GM12878 (cell line): ENCODE results near the gene DENND4C. TPM values are rescaled to one million over a fixed set of nuclear protein-coding genes. Genes with fewer than 3 reads are reported as not detected.

Experiments used
- ATAC-seq: fragments of 200-7000 bp; cut with Tn5 transposase; 3 replicates; pipeline ENCODE4 v1.9.1; 2020; ENCODE audit warnings: mild to moderate bottlenecking, moderate library complexity
- BruUV-seq: library from RNA; stranded (reverse); fragments of 400-500 nt; replicated peaks from 2 replicates; lab custom pipeline; 2021; lab: Mats Ljungman, UMichigan
- CTCF ChIA-PET: fragments of 300-600 bp; sonication (Branson Sonifier 250); formaldehyde crosslinking; extraction: SDS; loops from one replicate; lab custom pipeline; 2021; ENCODE audit warnings: inconsistent platforms; lab: Yijun Ruan, JAX
- POLR2A ChIA-PET: fragments of 350-600 bp; formaldehyde crosslinking; extraction: SDS; loops from one replicate; lab custom pipeline; 2021; ENCODE audit warnings: inconsistent platforms; lab: Charles Lee
- RAD21 ChIA-PET: fragments of 300-600 bp; sonication (Branson Sonifier 250); formaldehyde crosslinking; loops from one replicate; lab custom pipeline; 2023; ENCODE audit warnings: antibody characterized with exemption; ENCODE audit not compliant: unreplicated experiment; lab: Charles Lee
- SMC1A ChIA-PET: fragments of 300-600 bp; sonication (Branson Sonifier 250); formaldehyde crosslinking; loops from one replicate; lab custom pipeline; 2023; ENCODE audit not compliant: unreplicated experiment, uncharacterized antibody; lab: Charles Lee
- DNase-seq: peaks from one replicate; pipeline ENCODE4 v3.0.0-alpha.2; 2011; ENCODE audit warnings: low read depth, low spot score
- FAIRE-seq: peaks from 3 replicates; lab custom pipeline; 2011; peaks lifted over from hg19 to GRCh38; lab: Jason Lieb, UNC
- H2AFZ ChIP-seq: 2 replicates; pipeline ENCODE4 v1.6.0; 2011; ENCODE audit warnings: low read depth, low read length, control low read depth; ENCODE audit not compliant: control insufficient read depth
- H3K27ac ChIP-seq: 2 replicates; pipeline ENCODE4 v1.5.1; 2011; ENCODE audit warnings: control low read depth; ENCODE audit not compliant: control insufficient read depth, insufficient read depth
- H3K27me3 ChIP-seq, 2 experiments: replicated peaks in 1 of 2; 2 replicates each; pipeline versions ENCODE4 v1.6.0 to v1.6.1; 2011; ENCODE audit warnings: low read length in 1 of 2; ENCODE audit not compliant: control insufficient read depth in 2 of 2, insufficient read depth in 2 of 2
- H3K36me3 ChIP-seq, 2 experiments: 2 replicates each; pipeline ENCODE4 v1.5.1; 2011; ENCODE audit warnings: low read length in 1 of 2; ENCODE audit not compliant: control insufficient read depth in 2 of 2, insufficient read depth in 2 of 2
- H3K4me1 ChIP-seq: 2 replicates; pipeline ENCODE4 v1.6.1; 2011; ENCODE audit warnings: mild to moderate bottlenecking, low read length, moderate library complexity, mixed read lengths; ENCODE audit not compliant: control insufficient read depth, insufficient read depth
- H3K4me2 ChIP-seq: 2 replicates; pipeline ENCODE4 v1.6.0; 2011; ENCODE audit warnings: control low read depth; ENCODE audit not compliant: control insufficient read depth, insufficient read depth
- H3K4me3 ChIP-seq: fragments of 200-600 bp; sonication (generic); 2 replicates; pipeline ENCODE4 v1.5.1; 2016
- H3K79me2 ChIP-seq: 2 replicates; pipeline ENCODE4 v1.6.0; 2011; ENCODE audit warnings: low read length; ENCODE audit not compliant: control insufficient read depth, insufficient read depth
- H3K9ac ChIP-seq: 2 replicates; pipeline ENCODE4 v1.8.0; 2011; ENCODE audit warnings: low read length, control low read depth, mixed read lengths; ENCODE audit not compliant: control insufficient read depth, insufficient read depth
- H3K9me3 ChIP-seq: replicated peaks from 3 replicates; pipeline ENCODE4 v1.5.1; 2011; ENCODE audit warnings: mild to moderate bottlenecking, low read length; ENCODE audit not compliant: control insufficient read depth, insufficient read depth
- H4K20me1 ChIP-seq: 2 replicates; pipeline ENCODE4 v1.6.0; 2011; ENCODE audit not compliant: control insufficient read depth, insufficient read depth
- CEBPZ ChIP-seq: fragments of 150-350 bp; IDR thresholded peaks from 2 replicates; pipeline ENCODE4 v1.6.1; 2016; ENCODE audit warnings: low read depth, low read length
- CTCF ChIP-seq, 3 experiments: IDR thresholded peaks in 2 of 3; conservative IDR thresholded peaks in 1 of 3; 2 replicates each; pipeline ENCODE4 v1.5.1; 2011; ENCODE audit warnings: low read depth in 3 of 3, low read length in 3 of 3, mild to moderate bottlenecking in 3 of 3, control low read depth in 2 of 3, moderate library complexity in 2 of 3, inconsistent platforms in 1 of 3, mixed read lengths in 1 of 3; ENCODE audit not compliant: control insufficient read depth in 2 of 3, insufficient read depth in 1 of 3; ENCODE audit errors: extremely low read depth in 1 of 3
- ESRRA ChIP-seq: IDR thresholded peaks from 2 replicates; pipeline ENCODE4 v1.6.1; 2012; ENCODE audit warnings: mild to moderate bottlenecking, low read length, improper control_type of control experiment
- HDAC2 ChIP-seq: fragments of 200-600 bp; sonication (generic); IDR thresholded peaks from 2 replicates; pipeline ENCODE4 v1.6.1; 2017
- MAX ChIP-seq: IDR thresholded peaks from 2 replicates; pipeline ENCODE4 v1.6.1; 2012; ENCODE audit warnings: low read depth, low read length, improper control_type of control experiment
- MYB ChIP-seq: fragments of 150-350 bp; IDR thresholded peaks from 2 replicates; pipeline ENCODE4 v1.6.1; 2014; ENCODE audit warnings: mild to moderate bottlenecking, low read depth, low read length, borderline replicate concordance
- POLR2AphosphoS5 ChIP-seq: IDR thresholded peaks from 2 replicates; pipeline ENCODE4 v1.6.1; 2011; ENCODE audit warnings: mild to moderate bottlenecking, low read length, inconsistent platforms
- REST ChIP-seq: IDR thresholded peaks from 2 replicates; pipeline ENCODE4 v1.6.1; 2012; ENCODE audit warnings: mild to moderate bottlenecking, low read depth, low read length
- SMAD5 ChIP-seq: IDR thresholded peaks from 2 replicates; pipeline ENCODE4 v1.6.1; 2016; ENCODE audit warnings: antibody characterized with exemption, low read depth
- ZSCAN29 ChIP-seq: fragments of 450-650 bp; IDR thresholded peaks from 2 replicates; pipeline ENCODE4 v1.6.1; 2017; ENCODE audit warnings: mild to moderate bottlenecking, moderate library complexity
- in situ Hi-C: fragments of 300-500 bp; cut with MboI; formaldehyde crosslinking; loops from 9 replicates; pipeline ENCODE4 v1.14.3; 2018; ENCODE audit warnings: mixed read lengths
- intact Hi-C: fragments of 100-400 bp; cut with micrococcal nuclease; formaldehyde crosslinking; loops from one replicate; pipeline ENCODE4 v1.14.2; 2022; ENCODE audit not compliant: unreplicated experiment
- polyA plus RNA-seq, 11 experiments: library from polyadenylated mRNA; depleted of rRNA in 4 of 11; unstranded in 6 of 11; stranded (reverse) in 5 of 11; fragments of >200 nt; fragmentation: Nextera tagmentation in 4 of 11; fragmentation: Illumina TruSeq in 1 of 11; extraction: Ambion mirVana in 4 of 11; extraction: Trizol in 1 of 11; gene quantifications; 1 replicate in 1 of 11; 2 replicates in 10 of 11; pipeline versions ENCODE4 v1.2.1 to v1.2.3, GENCODE V29; 2011 to 2016; ENCODE audit warnings: inconsistent platforms in 2 of 11, missing spikeins in 2 of 11, low read depth in 1 of 11
- total RNA-seq, 4 experiments: library from RNA; depleted of rRNA in 3 of 4; stranded (reverse); fragments of >200 nt in 3 of 4; fragmentation: Illumina TruSeq in 1 of 4; extraction: Trizol in 1 of 4; gene quantifications; 2 replicates each; pipeline versions ENCODE4 v1.2.1 to v1.2.3, GENCODE V29; 2013 to 2021

The DENND4C gene
- total and polyA plus RNA-seq, 10 of the 15 experiments (the other 5 are each of a cell fraction or from before 2014, with no cell fraction given), result 8.2 to 49.3 (median 24.7) TPM

GRCh38 chr9:19281801-19282200 lies 51.3 kb downstream of the DENND4C start:
- H3K4me3 ChIP-seq, result no peak overlapping the region
- no peak overlapping the region for H3K27ac ChIP-seq
- RAD21 ChIA-PET, result interaction anchor here (0.9 kb wide), 1 partner anchor 30 kb away, joined by 3 read pairs; no protein-coding TSS in a partner anchor
- DNase-seq (no peak), ATAC-seq (no peak)
- peaks cover 17% of the 10 kb centered on the region for H3K79me2 ChIP-seq
- H3K9me3 ChIP-seq, result no peaks in the 10 kb centered on the region
- CTCF ChIA-PET, result interaction anchor here (0.6 to 1.9 kb wide), 7 partner anchors 15 to 183 kb away, joined by 3 to 5 read pairs (median 4); no protein-coding TSS in a partner anchor
- H4K20me1 ChIP-seq, result no peaks in the 10 kb centered on the region
- no peak overlapping the region for H2AFZ ChIP-seq
- in situ Hi-C loops, result no loop called here
- POLR2A ChIA-PET, result interaction anchor here (0.6 to 0.7 kb wide), 2 partner anchors 9 to 29 kb away, joined by 4 to 10 read pairs; no protein-coding TSS in a partner anchor
- H3K4me1 ChIP-seq, result no peaks in the 10 kb centered on the region
- no peaks in the 10 kb centered on the region for H3K27me3 ChIP-seq
- BruUV-seq, result no TSS peak
- TF ChIP-seq CEBPZ (no peak), REST (no peak), POLR2AphosphoS5 (no peak), MAX (no peak), ESRRA (no peak), CTCF (IDR thresholded peaks at IDR 0.05 in 2 of 3, conservative IDR thresholded peaks at IDR 0.05 in 1 of 3; ENCODE audit: control insufficient read depth in 2 of 3, extremely low read depth in 1 of 3, insufficient read depth in 1 of 3, low read depth in 3 of 3, low read length in 3 of 3) (no peak), ZSCAN29 (no peak), SMAD5 (no peak), HDAC2 (no peak), MYB (no peak)
- TF ChIP-seq, all 136 proteins: peak for 0
- SMC1A ChIA-PET, result interaction anchor here (1.4 kb wide), 1 partner anchor 15 kb away, joined by 3 read pairs; no protein-coding TSS in a partner anchor
- peak; percentile 18 for FAIRE-seq
- intact Hi-C loops, result no loop called here
- H3K4me2 ChIP-seq, result no peak overlapping the region
- peaks cover 0 to under 1% of the 10 kb centered on the region in 2 experiments; a peak in 2 of 4 replicates for H3K36me3 ChIP-seq
- H3K9ac ChIP-seq, result no peak overlapping the region
